Measurements from ENCODE around the gene DTNA. TPM values are rescaled to one million over a fixed set of nuclear protein-coding genes. Genes with fewer than 3 reads are reported as not detected.
"Not testable (repeated sequence)": the region's sequence is repeated elsewhere in the genome, so short reads cannot be mapped to it uniquely, and the experiment has no call there.

DTNA gene
- total and polyA plus RNA-seq, 2 of the 8 experiments (the other 6 are each of a cell fraction or from before 2014, with no cell fraction given) = 30.2 to 32.7 TPM

GRCh38 chr18:34906985-34907384, 196.9 kb downstream of the DTNA start:
- H3K9ac ChIP-seq (replicated peaks in 1 of 4; ENCODE audit: extremely low read depth in 1 of 4, low read depth in 3 of 4, low read length in 3 of 4); FAIRE-seq: not testable (repeated sequence)

More at GRCh38 chr18:34906985-34907384, 196.9 kb downstream of the DTNA start:
- H4K8ac ChIP-seq (ENCODE audit: extremely low read depth, insufficient read depth, low read length); H4K91ac ChIP-seq (replicated peaks; ENCODE audit: insufficient read length, low read length); DNase-seq (ENCODE audit: low read depth in 1 of 2, low spot score in 2 of 2); H3K79me2 ChIP-seq (ENCODE audit: control insufficient read depth in 1 of 2, insufficient read depth in 2 of 2, low read length in 2 of 2); H2BK20ac ChIP-seq (ENCODE audit: low read length); H3K36me3 ChIP-seq (ENCODE audit: control insufficient read depth in 2 of 4, insufficient read depth in 4 of 4, low read length in 3 of 4); H3K4me3 ChIP-seq (ENCODE audit: extremely low read depth in 1 of 4, insufficient read depth in 2 of 4, low read depth in 3 of 4, low read length in 4 of 4); H2AFZ ChIP-seq (ENCODE audit: low read length); H4K5ac ChIP-seq (ENCODE audit: insufficient read length, low read depth, low read length); H3K18ac ChIP-seq (ENCODE audit: extremely low read depth, low read length); H3K9me3 ChIP-seq (ENCODE audit: insufficient read depth in 2 of 2, low read depth in 1 of 2, low read length in 1 of 2); H3K27me3 ChIP-seq (replicated peaks in 1 of 4; ENCODE audit: control insufficient read depth in 3 of 4, extremely low read depth in 1 of 4, insufficient read depth in 3 of 4, low read length in 3 of 4); POLR2A ChIA-PET (ENCODE audit: partially characterized antibody); H3K79me1 ChIP-seq (ENCODE audit: low read depth, low read length); H3K56ac ChIP-seq (replicated peaks; ENCODE audit: insufficient read length, low read depth, low read length); H3K4me2 ChIP-seq (ENCODE audit: insufficient read depth in 1 of 2, low read depth in 2 of 2, low read length in 2 of 2); H2BK120ac ChIP-seq (replicated peaks; ENCODE audit: low read depth, low read length); H3K27ac ChIP-seq (ENCODE audit: low read depth, low read length); H4K20me1 ChIP-seq (replicated peaks in 1 of 2; ENCODE audit: control insufficient read depth in 1 of 2, insufficient read depth in 2 of 2, low read length in 2 of 2); H3K4me1 ChIP-seq (replicated peaks in 1 of 4; ENCODE audit: control insufficient read depth in 3 of 4, insufficient read depth in 4 of 4, low read length in 3 of 4); H3K4ac ChIP-seq (replicated peaks; ENCODE audit: insufficient read length, low read depth, low read length); H3K23me2 ChIP-seq (ENCODE audit: low read depth, low read length); H2BK15ac ChIP-seq (ENCODE audit: low read length); H2BK5ac ChIP-seq (ENCODE audit: low read depth, low read length); H2BK12ac ChIP-seq (ENCODE audit: low read depth, low read length); H3K14ac ChIP-seq (ENCODE audit: insufficient read length); H3K23ac ChIP-seq (ENCODE audit: insufficient read length); H2AK5ac ChIP-seq (ENCODE audit: low read depth, low read length): not testable (repeated sequence)
- CTCF ChIA-PET (ENCODE audit: partially characterized antibody) = interaction anchor here (0.8 kb wide), 1 partner anchor 22 kb away, joined by 3 read pairs; no protein-coding TSS in a partner anchor
- 83% methylated on average over 1 of the region's 1 CpG; no CpG with 5 or more reads in 1 of the 2 experiments for WGBS, 2 experiments (ENCODE audit: extremely low coverage in 1 of 2, insufficient coverage in 1 of 2, insufficient read length in 1 of 2, insufficient replicate concordance in 2 of 2, low coverage in 1 of 2, low lambda C conversion rate in 2 of 2, missing lambda C conversion rate in 1 of 2)
